HCEC 1CT (cell line): Measurements from ENCODE around the gene HNF4A.
"Not testable (repeated sequence)": the region's sequence is repeated elsewhere in the genome, so short reads cannot be mapped to it uniquely, and the experiment has no call there.

ENCODE experiments used
- DNase-seq: peaks from one replicate; pipeline ENCODE4 v3.0.0-alpha.2; 2017

HNF4A gene

GRCh38 chr20:44345941-44346340 lies 9.6 kb upstream of the HNF4A start:
- DNase-seq = not testable (repeated sequence)

GRCh38 chr20:44348168-44348659 lies 7.3 kb upstream of the HNF4A start:
- no peak for DNase-seq

GRCh38 chr20:44349349-44349748 lies 6.2 kb upstream of the HNF4A start:
- no peak for DNase-seq

- DNase-seq = no peak
Measured at GRCh38 chr20:44350567-44350966, 4.9 kb upstream of the HNF4A start.

GRCh38 chr20:44354979-44355497 lies 461 bp upstream of the HNF4A start:
- DNase-seq = no peak

- no peak for DNase-seq
Measured at GRCh38 chr20:44356353-44356723, 839 bp downstream of the HNF4A start.

GRCh38 chr20:44357020-44357419 lies 1.5 kb downstream of the HNF4A start:
- DNase-seq = no peak

- DNase-seq = no peak
Measured at GRCh38 chr20:44357555-44358125, 2.1 kb downstream of the HNF4A start.

- no peak for DNase-seq
Measured at GRCh38 chr20:44358776-44359175, 3.3 kb downstream of the HNF4A start.

- no peak for DNase-seq
Measured at GRCh38 chr20:44360221-44360620, 4.7 kb downstream of the HNF4A start.

- DNase-seq = peak; percentile 10
Measured at GRCh38 chr20:44361021-44361420, 5.5 kb downstream of the HNF4A start.

GRCh38 chr20:44362466-44362940 lies 7.0 kb downstream of the HNF4A start:
- DNase-seq = no peak

- DNase-seq = no peak
Measured at GRCh38 chr20:44364068-44364467, 8.6 kb downstream of the HNF4A start.

GRCh38 chr20:44364780-44365179 lies 9.3 kb downstream of the HNF4A start:
- no peak for DNase-seq

GRCh38 chr20:44367746-44368145 lies 12.2 kb downstream of the HNF4A start:
- no peak for DNase-seq

- DNase-seq = no peak
Measured at GRCh38 chr20:44370639-44371218, 15.2 kb downstream of the HNF4A start.

- DNase-seq = no peak
Measured at GRCh38 chr20:44382641-44383040, 27.1 kb downstream of the HNF4A start.

GRCh38 chr20:44384423-44385027 lies 29.0 kb downstream of the HNF4A start:
- peak; percentile 45 for DNase-seq

GRCh38 chr20:44388466-44389023 lies 33.0 kb downstream of the HNF4A start:
- DNase-seq = peak; percentile 76

- no peak for DNase-seq
Measured at GRCh38 chr20:44389871-44390270, 34.4 kb downstream of the HNF4A start.

- no peak for DNase-seq
Measured at GRCh38 chr20:44390280-44390679, 34.8 kb downstream of the HNF4A start.

- no peak for DNase-seq
Measured at GRCh38 chr20:44392088-44392775, 36.7 kb downstream of the HNF4A start.
